Kidney capillary endothelial cell (primary cell): ENCODE data around the gene SRPX2.
A peak's percentile ranks its signal among the peaks of the same experiment; 100 is the strongest.

ENCODE experiments used
- DNase-seq: peaks from one replicate; pipeline ENCODE4 v3.0.0-alpha.2; 2018; ENCODE audit warnings: low spot score

SRPX2 gene

GRCh38 chrX:100643956-100644860 lies at the start of gene SRPX2:
Gene SRPX2 (plus strand): TSS chrX:100644199. CDS start chrX:100646323, 2,124 bp downstream.
- peak; percentile 77 for DNase-seq

GRCh38 chrX:100596601-100597000 lies 47.4 kb upstream of the SRPX2 start:
- DNase-seq, result no peak

- no peak for DNase-seq
Observed at GRCh38 chrX:100599456-100599855, 44.5 kb upstream of the SRPX2 start.

GRCh38 chrX:100600340-100600739 lies 43.7 kb upstream of the SRPX2 start:
- no peak for DNase-seq

GRCh38 chrX:100600758-100601157 lies 43.2 kb upstream of the SRPX2 start:
- DNase-seq, result no peak

- no peak for DNase-seq
Observed at GRCh38 chrX:100606753-100607152, 37.2 kb upstream of the SRPX2 start.

GRCh38 chrX:100609591-100609990 lies 34.4 kb upstream of the SRPX2 start:
- no peak for DNase-seq

DNA sequence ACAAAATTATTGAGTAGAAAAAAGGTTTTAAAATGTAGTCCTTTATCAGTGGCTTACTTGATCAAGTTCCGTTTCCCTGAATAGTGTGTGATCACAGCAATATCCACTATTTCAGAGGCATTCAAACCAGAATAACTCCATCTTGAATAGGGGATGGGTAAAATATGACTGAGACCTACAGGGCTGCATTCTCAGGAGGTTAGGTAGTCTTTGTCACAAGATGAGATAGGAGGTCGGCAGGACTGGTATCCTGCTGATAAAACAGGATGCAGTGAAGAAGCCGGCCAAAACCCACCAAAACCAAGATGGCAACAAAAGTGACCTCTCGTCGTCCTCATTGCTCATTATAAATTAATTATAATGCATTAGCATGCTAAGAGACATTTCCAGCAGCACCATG lies 32.0 kb upstream of the SRPX2 start:
- no peak for DNase-seq

DNA sequence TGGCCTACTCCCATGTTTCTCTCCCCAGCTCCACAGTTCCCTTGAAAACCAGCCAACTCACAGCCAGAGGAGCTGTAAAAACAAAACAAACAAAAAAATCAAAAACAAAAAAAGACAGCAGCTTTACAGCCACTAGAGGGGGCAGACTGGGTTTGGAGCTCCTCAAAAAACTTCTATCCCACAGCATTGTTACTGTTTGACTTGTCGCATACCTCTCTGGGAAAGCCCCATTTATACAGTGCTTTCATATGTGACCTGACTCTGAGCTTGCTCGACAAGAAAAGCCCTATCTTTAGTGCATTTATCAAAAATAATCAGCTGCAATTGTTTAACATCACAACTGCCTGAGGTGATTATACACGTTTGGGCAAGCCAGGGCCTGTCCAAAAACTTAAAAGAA lies 29.0 kb upstream of the SRPX2 start:
- peak; percentile 26 for DNase-seq

DNA sequence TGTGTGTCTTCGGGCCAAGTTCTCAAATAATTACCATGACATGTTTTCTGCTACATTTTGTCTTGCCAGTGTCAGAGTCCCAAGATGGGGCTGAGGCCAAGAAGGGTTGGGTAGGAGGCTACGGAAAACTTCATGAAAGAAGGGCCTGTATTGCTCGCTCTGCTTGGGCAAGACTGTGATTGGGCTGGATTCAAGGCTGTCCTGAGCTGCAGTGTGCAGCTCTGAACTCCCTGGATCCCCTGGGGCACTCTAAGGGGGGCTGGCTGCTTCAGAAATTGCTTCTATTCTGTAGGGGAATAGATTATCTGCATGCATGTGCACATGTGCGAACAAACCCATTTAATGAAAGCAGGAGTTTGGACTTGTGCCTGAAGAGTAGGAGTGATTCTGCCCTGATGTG lies 21.0 kb upstream of the SRPX2 start:
- no peak for DNase-seq

DNA sequence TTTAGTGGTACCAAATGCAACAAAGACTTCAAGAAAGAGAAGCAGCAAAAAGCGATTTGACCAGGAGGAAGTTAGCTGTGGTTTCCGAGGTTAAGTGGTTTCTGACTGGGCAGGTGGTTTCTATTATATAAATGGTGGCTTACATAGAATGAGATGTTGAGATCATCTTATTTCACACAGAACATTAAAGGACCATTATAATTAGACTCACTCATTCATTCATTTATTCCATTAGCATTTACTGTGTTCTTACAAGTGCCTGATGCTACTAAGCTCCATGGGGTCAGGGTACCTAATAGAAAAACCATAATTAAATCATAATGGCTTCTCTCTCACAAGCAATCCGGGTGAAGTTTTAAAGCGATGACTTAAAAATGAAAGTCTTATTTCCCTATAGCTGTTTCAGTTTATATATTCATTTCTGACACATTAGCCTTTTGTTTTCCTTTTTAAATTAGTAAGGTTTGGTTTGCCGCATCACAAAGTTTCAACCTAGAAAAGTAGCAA lies 18.0 kb upstream of the SRPX2 start:
- DNase-seq, result no peak

GRCh38 chrX:100635040-100635439 lies 9.0 kb upstream of the SRPX2 start:
- no peak for DNase-seq

- DNase-seq, result no peak
Observed at GRCh38 chrX:100635989-100636320, 8.0 kb upstream of the SRPX2 start.

DNA sequence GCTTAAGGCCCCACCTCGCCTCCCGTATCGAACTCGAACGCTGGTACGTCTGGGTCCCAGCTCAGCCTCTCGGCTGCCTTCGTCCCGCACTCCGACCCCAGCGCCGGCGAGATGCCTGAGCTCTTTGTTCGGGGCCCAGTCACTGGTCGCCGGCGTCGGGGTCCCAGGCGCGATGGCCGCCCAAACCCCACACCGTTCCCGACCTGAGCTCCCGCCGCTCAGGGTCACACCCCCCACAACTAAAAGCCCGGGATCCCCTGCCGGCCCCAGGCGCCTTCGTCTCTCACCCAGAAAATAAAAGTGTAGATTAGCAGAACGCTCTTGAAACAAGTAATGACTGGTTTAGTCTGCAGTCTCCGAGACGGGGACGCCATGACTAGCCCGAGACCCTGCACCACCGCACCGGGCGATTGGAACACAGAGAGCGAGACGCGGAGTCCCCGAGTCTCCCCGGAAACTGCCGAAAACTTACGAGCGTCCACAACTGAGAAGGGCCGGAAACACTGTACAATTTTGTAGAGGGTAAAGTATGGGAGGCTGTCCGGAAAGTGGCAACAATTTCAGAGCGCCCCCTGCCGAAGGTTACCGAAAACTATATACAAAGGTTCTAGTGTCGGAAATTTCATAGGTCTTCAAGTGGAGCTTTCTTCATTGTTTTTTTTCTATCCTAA lies 7.5 kb upstream of the SRPX2 start, which contains the start of gene TSPAN6:
Gene TSPAN6 (minus strand): TSS at position 486 of the 671 bp plus-strand sequence. CDS start 112 bp downstream, at position 374.
- DNase-seq, result peak; percentile 61

DNA sequence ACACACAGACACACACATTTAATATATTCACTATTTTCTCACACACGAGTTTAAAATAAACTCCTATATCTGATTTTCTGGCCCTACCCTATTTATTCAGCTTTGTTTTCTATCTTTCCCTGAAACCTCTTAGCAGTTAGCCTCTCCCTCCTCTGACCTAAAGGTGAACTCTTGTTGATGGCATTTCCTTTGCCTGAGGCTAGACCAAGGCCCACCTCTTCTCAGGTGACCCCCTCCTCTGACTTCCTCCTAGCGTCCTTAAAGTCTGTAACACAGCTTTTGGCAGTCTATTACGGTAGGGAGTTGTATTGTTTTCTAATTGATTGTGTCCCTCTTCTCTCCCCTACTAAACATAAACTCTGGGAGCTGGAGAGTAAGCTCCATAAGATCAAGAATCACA lies 1.7 kb upstream of the SRPX2 start:
- DNase-seq, result no peak

DNA sequence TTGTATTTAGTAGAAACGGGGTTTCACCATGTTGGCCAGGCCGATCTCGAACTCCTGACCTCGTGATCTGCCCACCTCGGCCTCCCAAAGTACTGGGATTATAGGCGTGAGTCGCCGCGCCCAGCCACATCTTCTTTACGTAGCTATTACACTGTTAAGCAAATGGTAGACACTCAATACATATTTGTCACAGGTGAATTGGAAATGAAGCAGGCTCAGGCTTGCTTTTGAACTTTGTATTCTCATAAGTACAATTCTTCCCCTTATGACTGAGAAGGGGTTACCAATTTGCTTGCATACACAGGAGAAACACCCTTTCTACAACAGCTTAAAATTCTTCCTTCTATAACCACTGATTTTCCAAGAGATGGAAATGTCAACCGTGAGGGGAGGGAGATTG lies 787 bp upstream of the SRPX2 start:
- DNase-seq, result no peak

GRCh38 chrX:100645106-100645505 lies 1.1 kb downstream of the SRPX2 start:
- DNase-seq, result no peak

DNA sequence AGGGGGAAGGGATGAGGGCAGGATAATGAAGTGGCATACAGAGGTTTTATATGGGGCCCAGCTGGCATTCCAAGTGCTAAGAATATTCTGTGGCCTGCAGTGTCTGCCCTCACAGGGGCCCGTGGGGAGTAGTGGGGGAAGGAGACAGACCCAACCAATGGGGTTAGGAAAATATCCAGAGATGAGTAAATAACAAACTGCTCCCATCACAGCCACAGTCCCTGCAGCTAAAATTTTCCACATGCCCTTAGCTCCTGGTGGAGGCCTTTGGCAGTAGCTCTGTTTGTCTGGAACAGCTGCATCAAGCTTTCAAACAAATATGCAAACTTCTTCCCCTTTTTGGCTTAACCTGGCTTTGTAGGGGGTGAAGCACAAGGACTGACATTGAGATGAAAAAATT lies 3.1 kb downstream of the SRPX2 start:
- no peak for DNase-seq

GRCh38 chrX:100647739-100648138 lies 3.7 kb downstream of the SRPX2 start:
- no peak for DNase-seq

- DNase-seq, result no peak
Observed at GRCh38 chrX:100648458-100649417, 4.7 kb downstream of the SRPX2 start.

DNA sequence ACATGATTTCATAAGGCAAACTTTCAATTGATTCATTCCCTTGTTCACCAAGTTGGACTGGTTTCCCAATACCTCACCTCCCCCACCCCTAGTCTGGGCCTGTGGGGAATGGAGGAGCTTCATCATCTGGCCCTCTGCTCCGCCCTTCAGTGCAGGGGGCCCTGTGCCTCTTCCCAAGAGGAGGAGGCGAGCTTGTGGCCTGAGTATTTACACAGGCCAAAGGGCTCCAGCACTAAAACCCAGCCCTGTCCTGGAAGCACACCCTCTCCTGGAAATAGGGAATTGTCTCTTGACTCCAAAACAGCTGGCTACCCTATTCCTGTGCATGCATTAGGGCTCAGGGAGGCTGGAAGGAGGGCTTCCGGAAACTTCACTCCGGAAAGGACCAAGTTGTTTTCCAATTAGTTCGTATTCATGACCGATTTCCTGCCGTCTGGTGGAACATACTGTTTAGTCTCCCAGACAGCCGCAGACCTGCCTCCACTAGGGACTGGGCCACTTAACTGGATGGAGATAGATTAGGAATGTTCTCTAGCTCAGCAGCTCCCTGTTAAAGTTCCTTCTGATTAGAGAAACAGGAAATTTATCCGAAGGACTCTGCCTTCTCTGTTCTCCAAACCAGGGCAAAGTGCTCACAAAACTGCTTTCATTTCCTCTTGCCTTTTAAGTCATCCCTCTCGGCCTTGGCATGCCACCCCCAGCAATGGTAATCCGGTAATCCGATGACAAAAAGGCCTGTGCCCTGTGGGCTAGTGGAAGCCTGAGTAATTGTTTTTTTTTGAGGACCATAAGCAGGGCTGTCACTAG lies 5.8 kb downstream of the SRPX2 start:
- peak; percentile 73 for DNase-seq
